IMR-90 (cell line): Measurements from ENCODE around the gene ASF1B. TPM values are rescaled to one million over a fixed set of nuclear protein-coding genes. Genes with fewer than 3 reads are reported as not detected.

Experiments
- ATAC-seq: fragments of 200-7000 bp; cut with Tn5 transposase; 2 replicates; pipeline ENCODE4 v1.9.1; 2020; ENCODE audit warnings: low read depth, mild to moderate bottlenecking, moderate library complexity
- BruUV-seq: library from RNA; stranded (reverse); fragments of 400-500 nt; replicated peaks from 2 replicates; lab custom pipeline; 2021; lab: Mats Ljungman, UMichigan
- CTCF ChIA-PET: fragments of 300-600 bp; formaldehyde crosslinking; extraction: SDS; loops from one replicate; lab custom pipeline; 2021; ENCODE audit warnings: antibody characterized with exemption; lab: Yijun Ruan, JAX
- POLR2A ChIA-PET: fragments of 300-600 bp; sonication (Branson Sonifier 250); formaldehyde crosslinking; loops from one replicate; lab custom pipeline; 2022; ENCODE audit warnings: antibody characterized with exemption; ENCODE audit not compliant: unreplicated experiment; lab: Charles Lee
- DNase-seq: peaks from one replicate; pipeline ENCODE4 v3.0.0; 2013
- H2AFZ ChIP-seq: replicated peaks from 2 replicates; pipeline ENCODE3; 2013; ENCODE audit warnings: low read length, mild to moderate bottlenecking; ENCODE audit not compliant: poor library complexity
- H2AK5ac ChIP-seq: 2 replicates; pipeline ENCODE4 v1.6.1; 2013; ENCODE audit warnings: low read depth, low read length, inconsistent platforms
- H2AK9ac ChIP-seq: replicated peaks from 2 replicates; pipeline ENCODE3; 2013; ENCODE audit warnings: mild to moderate bottlenecking, low read depth, low read length, moderate library complexity; ENCODE audit not compliant: poor library complexity
- H2BK120ac ChIP-seq: 2 replicates; pipeline ENCODE4 v1.6.1; 2013; ENCODE audit warnings: low read depth, low read length, inconsistent platforms
- H2BK15ac ChIP-seq: 3 replicates; pipeline ENCODE4 v1.6.1; 2013; ENCODE audit warnings: low read depth, low read length, inconsistent platforms
- H2BK20ac ChIP-seq: 2 replicates; pipeline ENCODE4 v1.6.1; 2013; ENCODE audit warnings: low read depth, mild to moderate bottlenecking, inconsistent platforms, low read length, moderate library complexity
- H2BK5ac ChIP-seq: 2 replicates; pipeline ENCODE4 v1.6.1; 2013; ENCODE audit warnings: mild to moderate bottlenecking, low read depth, low read length, inconsistent platforms; ENCODE audit not compliant: poor library complexity, severe bottlenecking
- H3K14ac ChIP-seq: replicated peaks from 2 replicates; pipeline ENCODE4 v1.6.1; 2013; ENCODE audit warnings: low read depth, low read length, inconsistent platforms
- H3K18ac ChIP-seq: 2 replicates; pipeline ENCODE4 v1.6.1; 2013; ENCODE audit warnings: low read depth, low read length, control low read depth
- H3K23ac ChIP-seq: 2 replicates; pipeline ENCODE4 v1.6.1; 2013; ENCODE audit warnings: low read depth, low read length, inconsistent platforms
- H3K27ac ChIP-seq: 2 replicates; pipeline ENCODE4 v1.5.1; 2013; ENCODE audit warnings: mild to moderate bottlenecking, control low read depth, low read length; ENCODE audit not compliant: insufficient read depth
- H3K27me3 ChIP-seq: 2 replicates; pipeline ENCODE4 v1.6.1; 2013; ENCODE audit warnings: low read length; ENCODE audit not compliant: control insufficient read depth, insufficient read depth
- H3K36me3 ChIP-seq: 2 replicates; pipeline ENCODE4 v1.6.1; 2013; ENCODE audit warnings: low read length, mixed read lengths; ENCODE audit not compliant: control insufficient read depth, insufficient read depth
- H3K4ac ChIP-seq: 2 replicates; pipeline ENCODE4 v1.6.1; 2013; ENCODE audit warnings: low read depth, low read length, inconsistent platforms
- H3K4me1 ChIP-seq: 2 replicates; pipeline ENCODE4 v1.6.1; 2013; ENCODE audit warnings: low read length, mixed read lengths; ENCODE audit not compliant: control insufficient read depth, insufficient read depth
- H3K4me2 ChIP-seq: 2 replicates; pipeline ENCODE4 v1.6.1; 2013; ENCODE audit warnings: low read depth, mild to moderate bottlenecking, control low read depth, low read length, moderate library complexity
- H3K4me3 ChIP-seq: 2 replicates; pipeline ENCODE4 v1.5.1; 2013; ENCODE audit warnings: low read depth, mild to moderate bottlenecking, control low read depth, low read length, moderate library complexity; ENCODE audit not compliant: insufficient read depth
- H3K56ac ChIP-seq: 2 replicates; pipeline ENCODE4 v1.6.1; 2013; ENCODE audit warnings: low read length, inconsistent platforms; ENCODE audit not compliant: insufficient read depth; ENCODE audit errors: extremely low read depth
- H3K79me1 ChIP-seq, 2 experiments: 2 replicates each; pipeline ENCODE4 v1.6.1; 2013; ENCODE audit warnings: low read length in 2 of 2, inconsistent platforms in 1 of 2, low read depth in 1 of 2
- H3K9ac ChIP-seq: 2 replicates; pipeline ENCODE4 v1.6.1; 2013; ENCODE audit warnings: low read depth, low read length, control low read depth
- H3K9me1 ChIP-seq: 2 replicates; pipeline ENCODE4 v1.6.1; 2013; ENCODE audit warnings: low read length, inconsistent platforms; ENCODE audit not compliant: insufficient read depth
- H3K9me3 ChIP-seq: 2 replicates; pipeline ENCODE4 v1.6.1; 2013; ENCODE audit warnings: low read length; ENCODE audit not compliant: control insufficient read depth, insufficient read depth
- H4K20me1 ChIP-seq: 2 replicates; pipeline ENCODE4 v1.6.1; 2013; ENCODE audit warnings: low read length, inconsistent platforms; ENCODE audit not compliant: insufficient read depth
- H4K5ac ChIP-seq: 2 replicates; pipeline ENCODE4 v1.6.1; 2013; ENCODE audit warnings: mild to moderate bottlenecking, low read depth, low read length, control low read depth
- H4K8ac ChIP-seq, 2 experiments: 2 replicates each; pipeline ENCODE4 v1.6.1; 2013; ENCODE audit warnings: low read depth in 2 of 2, low read length in 2 of 2, control low read depth in 1 of 2, inconsistent platforms in 1 of 2
- H4K91ac ChIP-seq: 2 replicates; pipeline ENCODE4 v1.6.1; 2013; ENCODE audit warnings: low read depth, low read length, inconsistent platforms; ENCODE audit not compliant: insufficient read depth
- BHLHE40 ChIP-seq: fragments of 150-350 bp; IDR thresholded peaks from 2 replicates; pipeline ENCODE4 v1.6.1; 2016; ENCODE audit warnings: mild to moderate bottlenecking, low read depth, low read length
- CTCF ChIP-seq: conservative IDR thresholded peaks from 2 replicates; pipeline ENCODE4 v1.5.1; 2012; ENCODE audit warnings: mild to moderate bottlenecking, low read depth, low read length, improper control_type of control experiment
- ELK1 ChIP-seq: fragments of 150-350 bp; IDR thresholded peaks from 2 replicates; pipeline ENCODE4 v1.6.1; 2016; ENCODE audit warnings: low read depth, mild to moderate bottlenecking, low read length, moderate library complexity, borderline replicate concordance
- FOS ChIP-seq: fragments of 150-350 bp; IDR thresholded peaks from 2 replicates; pipeline ENCODE4 v1.6.1; 2016; ENCODE audit warnings: low read depth, low read length
- MAFK ChIP-seq: IDR thresholded peaks from 2 replicates; pipeline ENCODE4 v1.6.1; 2012; ENCODE audit warnings: low read depth, low read length, improper control_type of control experiment
- MAZ ChIP-seq: IDR thresholded peaks from 2 replicates; pipeline ENCODE4 v1.6.1; 2012; ENCODE audit warnings: low read depth, mild to moderate bottlenecking, low read length, improper control_type of control experiment, moderate library complexity, borderline replicate concordance
- NFE2L2 ChIP-seq: fragments of 150-350 bp; IDR thresholded peaks from 2 replicates; pipeline ENCODE4 v1.6.1; 2016; ENCODE audit warnings: low read depth, mild to moderate bottlenecking, low read length
- POLR2A ChIP-seq: IDR thresholded peaks from 2 replicates; pipeline ENCODE4 v1.6.1; 2012; ENCODE audit warnings: mild to moderate bottlenecking, low read depth, low read length
- RAD21 ChIP-seq: IDR thresholded peaks from 2 replicates; pipeline ENCODE4 v1.6.1; 2012; ENCODE audit warnings: low read length, improper control_type of control experiment
- RCOR1 ChIP-seq: IDR thresholded peaks from 2 replicates; pipeline ENCODE4 v1.6.1; 2012; ENCODE audit warnings: mild to moderate bottlenecking, low read length, improper control_type of control experiment; ENCODE audit not compliant: insufficient replicate concordance
- SMC3 ChIP-seq: fragments of 150-350 bp; IDR thresholded peaks from 2 replicates; pipeline ENCODE4 v1.6.1; 2016; ENCODE audit warnings: low read depth, mild to moderate bottlenecking, antibody characterized with exemption, low read length, moderate library complexity
- USF2 ChIP-seq: fragments of 150-350 bp; IDR thresholded peaks from 2 replicates; pipeline ENCODE4 v1.6.1; 2017; ENCODE audit warnings: mild to moderate bottlenecking, antibody characterized with exemption, low read length, low read depth
- WGBS, 2 experiments: methylation state at CpG; one replicate each; pipeline versions ENCODE4 v1.1.5 to v1.1.7; 2013; ENCODE audit warnings: missing lambda C conversion rate in 2 of 2; ENCODE audit not compliant: insufficient read length in 1 of 2; ENCODE audit errors: extremely low coverage in 2 of 2; 5-methylcytosine and 5-hydroxymethylcytosine counted together
- dilution Hi-C: fragments of 300-500 bp; cut with HindIII; formaldehyde crosslinking; loops from one replicate; pipeline ENCODE4 v1.14.3; 2018; ENCODE audit warnings: low sequenced_read_pairs; ENCODE audit not compliant: unreplicated experiment
- in situ Hi-C: fragments of 300-500 bp; cut with MboI; formaldehyde crosslinking; loops from 3 replicates; pipeline ENCODE4 v1.14.3; 2019; ENCODE audit warnings: low sequenced_read_pairs, inconsistent platforms, mixed read lengths
- intact Hi-C: fragments of 100-400 bp; cut with micrococcal nuclease; formaldehyde crosslinking; loops from 2 replicates; pipeline ENCODE4 v1.10.0; 2022
- polyA plus RNA-seq, 3 experiments: library from polyadenylated mRNA; depleted of rRNA; stranded (reverse); fragments of >200 nt; gene quantifications; 2 replicates each; pipeline ENCODE4 v1.2.3, GENCODE V29; 2012; ENCODE audit warnings: low replicate concordance in 1 of 3
- total RNA-seq: library from RNA; depleted of rRNA; stranded (reverse); fragments of >200 nt; gene quantifications from 2 replicates; pipeline ENCODE4 v1.2.3, GENCODE V29; 2012

Gene ASF1B
- total and polyA plus RNA-seq, 2 of the 4 experiments (the other 2 are of a cell fraction): 10.4 to 12.1 TPM

GRCh38 chr19:14147797-14148605, 11.6 kb upstream of the ASF1B start:
- no TSS peak for BruUV-seq
- H3K9ac ChIP-seq: no peak overlapping the region
- H3K4me3 ChIP-seq: no peak overlapping the region

More at GRCh38 chr19:14147797-14148605, 11.6 kb upstream of the ASF1B start:
- no peak overlapping the region for H3K4ac ChIP-seq
- H3K4me1 ChIP-seq: peaks cover 5% of the 10 kb centered on the region; the same call in 1 of the 2 replicates
- H4K8ac ChIP-seq: peak overlapping the region; percentile 35 to 50; a peak in 2 of 4 replicates
- H3K27me3 ChIP-seq: no peaks in the 10 kb centered on the region
- H4K5ac ChIP-seq: no peak overlapping the region
- intact Hi-C loops: loop anchor here (1.0 to 2.0 kb wide), 2 partner anchors 200 to 259 kb away; no protein-coding TSS in a partner anchor
- ChIA-PET POLR2A (no interaction called here), CTCF (interaction anchor here (0.6 to 1.8 kb wide), 6 partner anchors 10 to 259 kb away, joined by 3 to 7 read pairs (median 4); partner anchors contain the start of gene ASF1B)
- H4K20me1 ChIP-seq: peaks cover 14% of the 10 kb centered on the region; the same call in 1 of the 2 replicates
- H3K4me2 ChIP-seq: no peak overlapping the region; the same call in 1 of the 2 replicates
- H3K23ac ChIP-seq: no peak overlapping the region
- H2BK5ac ChIP-seq: no peak overlapping the region
- in situ Hi-C loops: no loop called here
- H4K91ac ChIP-seq: no peak overlapping the region
- no peaks in the 10 kb centered on the region for H3K9me3 ChIP-seq
- no peak overlapping the region for H3K27ac ChIP-seq
- H3K14ac ChIP-seq: no peak overlapping the region
- H2BK15ac ChIP-seq: no peak overlapping the region
- TF ChIP-seq RAD21 (peak; percentile 79), FOS (no peak), MAFK (no peak), POLR2A (no peak), RCOR1 (no peak), BHLHE40 (no peak), USF2 (no peak), MAZ (0 out of 2 replicates have a peak, but pooled peaks have one; percentile 34), SMC3 (peak; percentile 62), ELK1 (no peak), CTCF (peak; percentile 81), NFE2L2 (no peak)
- no peak overlapping the region for H3K18ac ChIP-seq
- H2AFZ ChIP-seq: peak overlapping the region; percentile 54
- dilution Hi-C loops: no loop called here
- ATAC-seq: peak; percentile 96
- H2AK9ac ChIP-seq: peak overlapping the region; percentile 51
- H2BK120ac ChIP-seq: no peak overlapping the region
- peaks cover 10 to 20% of the 10 kb centered on the region in 2 experiments; a peak in 3 of 4 replicates for H3K79me1 ChIP-seq
- H2AK5ac ChIP-seq: peak overlapping the region; percentile 60; the same call in 1 of the 2 replicates
- DNase-seq: peak; percentile 57
- H3K36me3 ChIP-seq: no peaks in the 10 kb centered on the region
- no peak overlapping the region for H2BK20ac ChIP-seq
- H3K9me1 ChIP-seq: no peaks in the 10 kb centered on the region
- no peak overlapping the region for H3K56ac ChIP-seq
- WGBS, 2 experiments: 52% methylated on average over 2 of the region's 20 CpGs; no CpG with 5 or more reads in 1 of the 2 experiments
